ENCODE results near the gene SERPINB10. TPM values are rescaled to one million over a fixed set of nuclear protein-coding genes. Genes with fewer than 3 reads are reported as not detected.

The SERPINB10 gene
- total RNA-seq, 1 donor from 2014 or later, result not detected

- DNase-seq (ENCODE audit: low spot score), result no peak
- intact Hi-C loops (cut with DNase I), result no loop called here
These were observed 63.7 kb downstream of the SERPINB10 start for GRCh38 chr18:63971320-63972001.

GRCh38 chr18:63972002-63972376 lies 64.2 kb downstream of the SERPINB10 start:
- no peak for DNase-seq (ENCODE audit: low spot score)
- intact Hi-C loops (cut with DNase I), result no loop called here

- intact Hi-C loops (cut with DNase I), result no loop called here
- no peak for DNase-seq (ENCODE audit: low spot score)
These were observed 67.2 kb downstream of the SERPINB10 start for GRCh38 chr18:63974991-63975390.

GRCh38 chr18:63975628-63976027 lies 67.9 kb downstream of the SERPINB10 start:
- intact Hi-C loops (cut with DNase I), result no loop called here

GRCh38 chr18:63977040-63977439 lies 69.3 kb downstream of the SERPINB10 start:
- DNase-seq (ENCODE audit: low spot score), result no peak
- intact Hi-C loops (cut with DNase I), result no loop called here

More at GRCh38 chr18:63975628-63976027, 67.9 kb downstream of the SERPINB10 start:
- DNase-seq (ENCODE audit: low spot score), result no peak

GRCh38 chr18:63979409-63979920 lies 71.7 kb downstream of the SERPINB10 start:
- intact Hi-C loops (cut with DNase I), result no loop called here
- no peak for DNase-seq (ENCODE audit: low spot score)

- no peak for DNase-seq (ENCODE audit: low spot score)
- intact Hi-C loops (cut with DNase I), result no loop called here
These were observed 72.3 kb downstream of the SERPINB10 start for GRCh38 chr18:63980027-63980426.

GRCh38 chr18:63980896-63981460 lies 73.2 kb downstream of the SERPINB10 start:
- intact Hi-C loops (cut with DNase I), result no loop called here

GRCh38 chr18:63981719-63982118 lies 74.0 kb downstream of the SERPINB10 start:
- no peak for DNase-seq (ENCODE audit: low spot score)
- intact Hi-C loops (cut with DNase I), result no loop called here

More at GRCh38 chr18:63980896-63981460, 73.2 kb downstream of the SERPINB10 start:
- DNase-seq (ENCODE audit: low spot score), result no peak

GRCh38 chr18:63982361-63982760 lies 74.6 kb downstream of the SERPINB10 start:
- DNase-seq (ENCODE audit: low spot score), result no peak
- intact Hi-C loops (cut with DNase I), result no loop called here

Other genes with a start within 250 kb of the SERPINB10 start
- gene SERPINB3, start 246.1 kb upstream of the SERPINB10 start, total RNA-seq, result not detected
- not detected for gene SERPINB11, start 205.0 kb upstream of the SERPINB10 start, total RNA-seq
- not detected for gene SERPINB7, start 132.5 kb upstream of the SERPINB10 start, total RNA-seq
- not detected for gene SERPINB2, start 20.3 kb upstream of the SERPINB10 start, total RNA-seq
- gene HMSD, start 41.3 kb downstream of the SERPINB10 start, total RNA-seq, result 1.1 TPM
- gene SERPINB8, start 62.1 kb downstream of the SERPINB10 start, total RNA-seq, result 4.5 TPM
- not detected for gene LINC00305, start 241.1 kb downstream of the SERPINB10 start, total RNA-seq